Myocyte (in vitro differentiated cells): ENCODE results near the gene EFL1. TPM values are rescaled to one million over a fixed set of nuclear protein-coding genes. Genes with fewer than 3 reads are reported as not detected.
"Not testable (repeated sequence)": the region's sequence is repeated elsewhere in the genome, so short reads cannot be mapped to it uniquely, and the experiment has no call there.

Experiments
- DNase-seq: peaks from one replicate; pipeline ENCODE4 v3.0.0-alpha.2; 2012; ENCODE audit warnings: low read depth
- total RNA-seq: library from RNA; depleted of rRNA; stranded (reverse); fragments of >200 nt; gene quantifications from 2 replicates; pipeline ENCODE4 v1.2.3, GENCODE V29; 2014

The EFL1 gene
- total RNA-seq, 1 donor from 2014 or later = 21.4 TPM

DNA sequence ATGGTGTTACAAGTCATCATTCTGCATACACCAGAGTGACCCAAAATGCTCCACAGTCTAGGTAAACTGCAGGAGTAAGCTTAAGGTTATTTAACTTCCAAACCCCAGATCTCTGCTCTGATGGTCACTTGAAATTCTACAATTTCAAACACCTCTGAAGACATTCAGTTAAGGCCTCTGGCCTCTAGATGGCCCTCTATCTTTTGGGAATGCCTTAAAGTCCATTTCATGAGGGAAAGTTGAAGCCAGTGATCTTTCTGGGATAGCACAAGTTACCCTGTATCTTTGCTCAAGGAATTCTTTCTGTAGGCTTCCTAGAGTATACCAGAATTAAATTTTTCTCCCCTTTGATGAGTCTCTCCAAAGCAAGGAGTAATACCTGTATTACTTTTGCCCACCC, 18.7 kb upstream of the EFL1 start:
- not testable (repeated sequence) for DNase-seq

GRCh38 chr15:82275410-82275809, 12.9 kb upstream of the EFL1 start:
- no peak for DNase-seq

DNA sequence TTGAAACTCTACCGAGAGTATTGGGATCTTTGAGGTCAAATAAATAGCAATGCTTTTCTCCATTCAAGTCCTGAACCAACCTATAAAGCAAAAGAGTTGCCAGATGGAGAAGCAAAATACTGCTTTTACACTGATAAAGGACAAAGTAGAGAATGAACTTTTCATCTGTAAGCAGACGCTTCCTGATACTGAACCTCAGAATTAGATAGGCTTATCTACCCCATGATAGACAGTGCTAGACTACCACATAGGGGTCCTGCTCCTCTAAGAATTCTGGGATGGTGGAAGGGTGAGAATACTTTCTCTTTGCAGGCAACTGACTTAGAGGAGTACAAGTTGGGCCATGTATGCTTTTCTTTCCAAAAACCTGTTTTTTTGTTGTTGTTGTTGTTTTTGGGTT, 9.6 kb upstream of the EFL1 start:
- DNase-seq = no peak

GRCh38 chr15:82268454-82268853, 5.9 kb upstream of the EFL1 start:
- not testable (repeated sequence) for DNase-seq

DNA sequence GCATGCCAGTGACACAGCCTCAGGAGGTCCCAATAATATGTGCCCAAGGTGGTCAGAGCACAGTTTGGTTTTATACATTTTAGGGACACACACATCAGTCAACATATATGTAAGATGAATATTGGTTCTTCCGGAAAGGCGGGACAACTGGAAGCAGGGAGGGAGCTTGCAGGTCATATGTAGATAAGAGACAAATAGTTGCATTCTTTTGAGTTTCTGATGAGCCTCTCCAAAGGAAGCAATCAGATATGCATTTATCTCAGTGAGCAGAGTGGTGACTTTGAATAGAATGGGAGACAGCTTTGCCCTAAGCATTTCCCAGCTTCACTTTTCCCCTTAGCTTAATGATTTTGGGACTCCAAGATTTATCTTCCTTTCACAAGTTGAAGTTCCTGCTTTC, 4.6 kb upstream of the EFL1 start:
- DNase-seq = not testable (repeated sequence)

DNA sequence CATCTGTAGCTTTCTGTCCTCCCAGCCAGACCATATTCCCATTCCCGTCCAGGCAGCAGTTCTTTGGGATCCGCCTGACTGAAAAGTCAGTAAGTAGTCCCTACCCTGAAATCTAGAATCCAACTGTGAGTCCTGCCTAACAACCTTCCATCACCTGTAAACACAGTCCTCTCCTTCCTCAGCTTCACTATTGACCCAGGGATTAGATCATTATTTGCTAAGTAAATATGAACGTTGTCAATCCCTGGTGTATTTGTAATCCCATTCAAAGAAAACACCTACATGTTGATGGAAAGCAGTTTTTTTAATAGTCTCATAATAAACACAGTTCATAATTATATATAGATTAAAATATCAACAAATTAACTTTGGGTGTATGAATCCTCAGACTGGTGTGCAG, 816 bp upstream of the EFL1 start:
- DNase-seq = no peak

DNA sequence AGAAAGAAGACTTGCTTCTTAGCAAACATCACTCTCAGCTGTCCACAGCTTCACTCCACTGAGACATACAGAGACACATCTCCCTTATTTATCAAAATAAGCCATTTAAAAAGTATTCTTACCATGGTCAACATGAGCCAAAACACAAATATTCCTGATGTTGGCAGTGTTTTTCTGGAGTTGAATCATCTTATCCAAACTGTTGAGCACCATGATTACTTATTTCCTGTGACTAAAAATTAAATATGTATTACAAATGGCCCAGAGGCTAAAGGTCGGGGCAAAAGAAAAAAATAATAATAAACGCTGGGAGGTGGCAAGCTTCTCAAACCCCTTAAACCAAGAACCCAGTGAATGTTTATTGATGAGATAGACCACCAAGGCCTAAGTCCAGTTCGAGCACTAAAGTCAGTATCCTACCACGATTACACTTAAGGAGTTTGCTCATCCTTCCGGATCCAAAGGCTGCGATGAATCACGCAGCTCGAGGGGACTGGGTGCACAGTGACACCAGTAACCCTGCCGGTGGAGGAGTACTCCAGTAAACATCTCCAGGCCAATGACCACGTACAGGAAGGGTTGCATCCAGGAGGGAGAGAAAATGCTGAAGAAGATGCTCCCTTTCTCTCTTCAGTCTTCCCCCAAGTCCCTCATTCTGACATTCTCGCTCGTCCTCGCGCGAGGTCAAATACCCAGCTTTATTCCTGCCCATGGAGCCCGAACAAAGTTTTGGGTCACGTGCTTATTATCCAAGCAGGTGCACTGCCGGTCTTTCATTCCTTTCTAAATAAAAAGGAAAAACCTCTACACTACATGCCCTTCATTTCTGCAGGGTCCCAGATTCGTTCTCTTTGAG, 740 bp downstream of the EFL1 start:
- DNase-seq = peak; percentile 67

DNA sequence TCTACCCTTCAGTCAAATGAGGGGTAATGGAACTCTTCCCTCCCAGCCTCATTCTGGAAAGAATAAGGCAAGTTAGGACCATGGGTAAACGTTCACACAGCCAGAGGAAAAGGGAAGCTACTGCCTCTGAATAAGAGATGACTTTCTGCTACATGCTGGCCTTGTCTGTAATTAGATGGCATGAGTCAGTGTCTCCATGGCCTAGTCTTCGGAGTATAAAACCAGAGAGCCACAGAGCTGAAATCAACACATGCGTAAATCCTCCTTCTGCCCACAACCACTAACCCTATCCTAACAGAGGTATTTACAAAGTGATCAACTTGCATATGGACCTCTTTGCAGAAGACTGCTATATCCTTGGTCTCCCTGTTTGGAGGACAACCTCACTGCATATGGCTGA, 14.3 kb downstream of the EFL1 start:
- DNase-seq = peak; percentile 72

- DNase-seq = not testable (repeated sequence)
Measured at GRCh38 chr15:82245956-82246355, 16.6 kb downstream of the EFL1 start.

- not testable (repeated sequence) for DNase-seq
Measured at GRCh38 chr15:82243644-82244043, 18.9 kb downstream of the EFL1 start.

GRCh38 chr15:82241836-82242499, 20.6 kb downstream of the EFL1 start:
- DNase-seq = not testable (repeated sequence)

DNA sequence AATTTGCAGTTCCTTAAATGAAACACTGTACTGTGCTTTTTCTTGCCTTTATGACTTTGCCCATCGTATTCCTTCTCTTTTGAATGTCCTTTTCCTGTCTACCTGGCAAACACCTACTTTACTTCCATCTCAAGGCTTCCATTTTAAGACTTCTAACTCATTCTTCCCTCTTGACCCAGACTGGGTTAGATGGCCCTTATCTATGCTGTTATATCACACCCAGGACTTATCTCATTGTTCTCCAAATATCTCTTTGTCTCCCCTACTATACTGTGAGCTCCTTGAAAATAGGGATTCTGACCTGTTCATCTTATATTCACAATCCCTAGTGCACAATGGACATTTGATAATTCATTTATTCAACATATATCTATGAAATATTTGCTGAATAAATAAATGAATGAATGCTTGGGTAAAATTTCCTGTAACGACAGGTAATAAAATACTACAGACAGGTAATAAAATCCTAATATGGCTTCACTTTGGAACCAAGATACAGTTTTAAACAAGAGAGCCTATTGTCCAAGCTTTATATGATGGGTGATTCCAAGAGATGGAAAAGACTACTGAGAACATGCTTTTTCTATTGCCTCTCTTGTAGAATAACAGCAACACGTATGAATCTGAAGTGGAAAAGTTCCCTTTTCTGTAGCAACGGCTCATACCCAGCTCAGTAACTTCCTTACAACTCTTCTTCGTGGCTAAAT, 22.7 kb downstream of the EFL1 start:
- DNase-seq = no peak

DNA sequence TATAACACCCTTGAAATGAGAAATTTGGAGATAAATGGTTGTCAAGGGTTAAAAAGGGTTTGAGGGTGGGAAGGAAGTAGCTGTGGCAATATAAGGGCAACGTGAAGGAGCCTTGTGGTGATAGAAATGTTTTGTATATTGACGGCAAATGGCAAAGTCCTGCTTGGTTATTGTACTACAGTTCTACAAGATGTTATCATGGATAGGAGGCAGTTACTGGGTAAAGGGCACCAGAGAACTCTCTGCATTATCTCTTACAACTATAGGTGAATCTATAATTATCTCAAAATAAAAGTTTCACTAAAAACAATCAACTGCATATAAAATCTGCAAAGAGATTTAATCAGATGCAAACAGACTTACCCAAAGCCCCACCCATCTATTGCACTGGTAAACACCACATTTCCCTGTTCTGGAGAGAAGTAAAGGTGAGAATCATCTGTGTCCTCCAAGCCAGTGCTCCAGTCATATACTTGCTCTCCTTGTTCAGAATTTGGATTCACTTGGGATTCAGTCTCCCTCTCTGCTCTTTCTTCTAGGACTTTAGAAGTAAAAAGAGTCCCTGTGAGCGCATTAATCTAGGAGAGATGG, 24.5 kb downstream of the EFL1 start:
- DNase-seq = not testable (repeated sequence)

DNA sequence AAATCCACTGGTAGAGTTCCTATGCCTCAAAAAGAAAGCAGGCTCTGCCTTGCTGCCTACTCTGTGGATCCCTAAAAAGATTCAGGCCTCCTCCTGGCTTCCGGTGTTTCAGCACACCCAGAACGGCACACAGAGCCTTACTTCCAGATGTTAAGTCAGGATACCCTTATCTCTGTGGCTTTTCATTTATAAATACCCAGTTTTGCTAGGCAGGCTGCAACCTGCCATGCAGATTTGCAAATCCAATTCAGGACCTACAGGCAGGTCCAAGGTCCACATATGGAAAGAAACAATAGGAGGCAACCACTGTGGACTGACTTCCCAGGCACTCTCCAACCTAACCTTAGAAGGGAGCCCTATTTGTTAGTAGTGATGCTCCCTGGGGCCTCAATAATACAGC, 30.7 kb downstream of the EFL1 start:
- no peak for DNase-seq

DNA sequence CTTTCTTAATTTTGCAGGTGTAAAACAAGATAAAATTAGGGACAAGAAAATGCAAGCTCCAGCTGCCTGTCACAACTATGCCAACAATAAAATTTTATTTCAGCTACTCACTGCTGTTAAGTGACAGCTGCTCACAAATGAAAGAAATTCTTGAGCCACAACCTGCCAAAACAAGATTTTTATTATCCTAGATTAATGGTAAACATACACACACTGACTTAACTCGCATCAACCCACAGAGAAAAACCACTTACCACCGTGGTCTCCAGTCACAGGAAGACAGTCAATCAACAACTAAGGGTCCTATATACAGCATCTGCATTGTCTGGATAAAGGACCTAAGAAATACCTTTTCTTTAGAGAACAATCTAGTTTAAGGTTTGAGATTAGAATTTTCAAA, 31.3 kb downstream of the EFL1 start:
- peak; percentile 22 for DNase-seq

DNA sequence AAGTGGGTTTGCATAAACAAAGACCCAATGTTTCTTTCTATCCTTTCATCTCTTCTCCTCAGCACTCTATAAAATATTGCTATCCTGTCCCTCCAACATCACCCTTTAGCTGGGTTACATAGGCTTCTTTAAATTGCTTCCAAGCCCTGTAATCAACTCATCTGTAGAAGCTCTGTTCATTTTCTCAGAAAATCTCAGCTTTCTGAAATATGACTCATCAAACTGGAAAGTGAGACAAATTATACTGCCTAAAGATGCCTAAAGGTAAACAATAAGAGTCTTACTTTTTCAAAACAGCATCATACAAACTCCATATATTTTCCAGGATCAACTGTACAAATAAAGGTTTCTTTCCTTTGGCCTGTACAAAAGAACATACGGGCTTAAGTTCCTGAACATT, 33.8 kb downstream of the EFL1 start:
- no peak for DNase-seq

DNA sequence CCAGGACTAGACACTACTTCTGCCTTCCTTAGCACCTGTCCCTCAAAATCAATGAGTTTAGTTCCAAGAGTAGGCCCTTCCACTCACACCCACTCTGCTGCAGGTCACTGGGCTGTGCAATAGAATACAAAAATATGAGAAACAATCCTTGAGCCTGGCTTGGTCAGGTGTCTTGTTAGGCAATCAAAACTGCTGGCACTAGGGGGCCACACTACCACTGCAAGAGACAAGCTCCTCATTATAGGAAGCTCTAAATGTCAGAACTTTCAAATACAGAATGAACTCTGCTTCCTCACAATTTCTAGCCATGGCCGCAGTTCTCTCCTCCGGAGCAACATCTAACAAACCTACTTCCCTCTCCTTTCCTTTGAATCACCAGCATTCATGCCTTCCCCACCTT, 41.0 kb downstream of the EFL1 start:
- not testable (repeated sequence) for DNase-seq

DNA sequence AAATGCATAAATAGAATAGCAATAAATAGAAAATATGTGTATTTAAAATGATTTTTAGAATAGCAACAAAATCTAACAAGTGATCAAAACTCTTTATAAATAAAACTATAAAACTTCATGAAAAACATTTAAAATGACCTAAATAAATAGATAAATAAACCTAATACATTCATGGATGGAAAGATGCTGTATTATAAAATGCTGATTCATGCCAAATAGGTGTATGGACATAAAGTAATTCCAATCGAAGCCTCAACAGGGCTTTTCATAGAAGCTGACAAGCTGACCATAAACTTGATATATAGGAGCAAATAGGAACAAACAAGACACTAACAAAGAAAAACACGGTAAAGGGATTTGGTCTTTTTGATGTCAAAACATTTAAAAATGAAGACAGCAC, 46.4 kb downstream of the EFL1 start:
- not testable (repeated sequence) for DNase-seq

GRCh38 chr15:82212201-82212600, 50.3 kb downstream of the EFL1 start:
- not testable (repeated sequence) for DNase-seq

DNA sequence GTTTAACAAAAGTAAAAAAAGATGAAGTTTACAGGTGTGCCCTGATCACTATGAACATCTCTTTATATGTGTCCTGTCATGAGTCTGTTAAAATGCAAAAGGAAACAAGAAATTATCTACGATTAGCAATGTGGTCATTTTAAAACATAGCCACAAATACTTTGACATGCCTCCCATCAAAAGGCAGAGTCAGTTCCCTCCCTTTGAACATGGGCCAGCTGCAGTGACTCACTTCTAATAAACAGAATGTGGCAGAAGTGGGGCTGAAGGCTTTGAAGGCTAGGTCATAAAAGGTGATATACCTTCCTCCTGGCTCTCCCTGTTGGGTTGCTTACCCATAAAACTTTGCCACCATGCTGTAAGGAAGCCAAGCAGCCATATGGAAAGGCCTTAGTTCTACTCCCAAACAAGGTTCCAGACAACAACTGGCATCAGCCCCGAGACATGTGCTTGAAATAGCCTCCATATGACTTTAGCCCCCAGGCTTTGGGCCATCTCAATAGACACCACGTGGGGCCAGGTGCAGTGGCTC, 52.4 kb downstream of the EFL1 start:
- DNase-seq = peak; percentile 62

DNA sequence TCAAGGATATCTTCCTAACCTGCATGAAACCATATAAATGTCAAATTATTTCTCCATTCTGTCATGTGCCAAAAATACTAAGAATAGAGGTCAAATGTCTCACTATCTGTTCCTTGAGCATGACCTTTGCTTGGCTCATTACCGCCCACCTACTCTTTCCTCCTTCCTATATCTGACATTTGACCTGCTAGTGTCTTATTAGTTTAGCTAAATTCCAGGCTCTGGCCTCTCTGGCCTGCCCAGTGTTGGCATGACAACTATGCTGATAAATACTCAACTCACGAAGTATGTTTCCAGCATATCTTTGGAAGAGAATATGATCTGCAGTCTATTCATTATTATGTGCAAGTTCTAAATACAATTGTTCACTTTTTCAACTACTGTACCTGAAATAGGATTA, 58.0 kb downstream of the EFL1 start:
- not testable (repeated sequence) for DNase-seq
